HG03378 (cell line): ENCODE measurements around the gene BDKRB1.

Experiments used
- ATAC-seq: cut with Tn5 transposase; IDR thresholded peaks from one replicate; pipeline ENCODE4 v1.9.1; 2021; ENCODE audit warnings: mild to moderate bottlenecking, moderate library complexity; ENCODE audit not compliant: unreplicated experiment

Gene BDKRB1

DNA sequence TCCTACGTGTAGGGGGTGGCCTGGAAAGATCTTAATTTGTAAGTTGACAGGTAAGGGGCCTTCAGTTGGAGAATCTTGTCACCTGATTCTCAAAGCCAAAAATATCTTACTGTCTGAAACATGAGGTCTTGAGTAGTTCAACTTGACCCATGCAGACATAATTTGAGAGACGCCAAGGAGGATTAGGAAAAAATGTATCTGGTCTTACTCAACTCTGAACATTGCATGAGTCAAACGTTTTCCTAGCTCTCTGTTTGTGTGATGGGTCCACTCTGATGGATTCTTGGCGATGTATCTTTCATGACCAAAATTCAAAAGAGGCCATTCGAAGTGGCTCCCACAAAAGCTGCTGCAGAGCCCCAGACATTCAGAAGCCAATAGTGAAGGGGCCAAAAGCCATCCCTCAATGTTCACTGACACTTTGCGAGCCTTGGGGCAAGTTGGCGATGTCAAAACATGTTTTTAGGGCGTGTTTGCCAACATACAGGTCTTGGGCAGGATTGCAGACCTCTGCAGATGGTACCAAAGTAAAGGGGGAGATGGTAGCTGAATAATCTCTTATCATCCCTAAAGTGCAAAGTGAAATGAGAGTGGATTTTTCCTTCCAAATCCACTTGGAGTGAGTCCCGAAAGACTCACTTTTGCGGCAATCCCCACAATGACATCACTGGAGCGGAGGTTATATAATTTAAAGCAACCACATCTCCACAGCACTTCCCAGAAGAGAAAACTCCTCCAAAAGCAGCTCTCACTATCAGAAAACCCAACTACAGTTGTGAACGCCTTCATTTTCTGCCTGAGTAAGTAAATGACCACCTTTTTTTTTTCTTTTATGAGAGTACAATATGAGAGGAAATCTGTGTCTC, at the start of gene BDKRB1:
BDKRB1 (plus strand) TSS at position 710 of the 866 bp plus-strand sequence. CDS start 7,473 bp downstream, outside the sequence.
- no peak for ATAC-seq

DNA sequence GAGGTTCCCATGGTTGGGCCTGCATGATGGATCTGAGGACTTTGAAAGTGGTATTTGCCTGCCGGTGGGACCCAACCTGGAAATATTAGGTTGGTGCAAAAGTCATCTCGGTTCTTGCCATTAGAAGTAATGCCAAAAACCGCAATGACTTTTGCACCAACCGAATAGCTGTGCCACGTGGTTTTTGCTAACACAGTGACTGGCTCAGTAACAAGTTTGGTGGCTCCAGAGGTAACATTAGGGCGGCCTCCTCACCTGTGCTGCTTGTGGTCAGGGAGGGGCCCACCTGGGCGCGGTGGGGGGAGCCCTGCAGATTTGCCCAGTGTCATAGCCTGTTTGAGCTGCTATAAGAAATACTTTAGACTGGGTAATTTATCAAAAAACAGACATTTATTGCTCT, 49.5 kb upstream of the BDKRB1 start:
- ATAC-seq: no peak

DNA sequence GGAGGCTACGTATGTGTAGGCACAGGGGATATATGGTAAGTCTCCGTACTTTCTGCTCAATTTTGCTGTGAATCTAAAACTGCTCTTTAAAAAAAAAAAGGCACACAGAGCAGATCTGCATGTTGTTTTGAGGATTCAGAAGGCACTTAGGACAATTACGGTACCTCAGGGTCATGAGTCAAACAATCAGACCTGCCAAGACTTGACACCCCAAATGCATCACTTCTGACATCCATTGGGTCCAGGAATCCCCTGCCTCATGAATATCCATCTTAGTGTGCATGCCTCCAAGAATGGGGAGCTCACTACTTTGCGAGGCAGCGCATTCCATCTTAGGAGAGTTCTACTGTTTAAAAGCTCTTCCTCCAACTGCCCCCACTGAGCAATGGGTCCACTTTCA, 48.3 kb upstream of the BDKRB1 start:
- ATAC-seq: no peak

DNA sequence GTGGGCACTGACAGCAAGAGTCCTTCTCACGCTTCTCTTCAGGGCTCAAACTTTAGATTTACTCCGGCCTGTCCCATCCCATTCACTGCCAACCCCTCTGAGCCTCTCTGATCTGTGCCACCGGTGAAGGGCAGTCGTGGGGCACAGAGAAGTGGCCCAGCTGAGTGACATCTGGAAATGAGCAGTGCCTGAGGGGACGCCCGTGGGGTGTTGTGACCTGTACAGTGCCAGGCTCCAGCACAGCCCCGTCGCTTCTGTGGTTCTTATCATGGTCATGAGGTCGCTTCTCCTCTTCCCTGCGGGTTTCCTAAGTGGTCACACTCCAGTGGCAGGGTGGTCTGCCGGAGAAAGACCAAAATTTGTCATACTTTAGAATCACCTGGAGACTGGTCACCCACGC, 47.3 kb upstream of the BDKRB1 start:
- ATAC-seq: no peak

DNA sequence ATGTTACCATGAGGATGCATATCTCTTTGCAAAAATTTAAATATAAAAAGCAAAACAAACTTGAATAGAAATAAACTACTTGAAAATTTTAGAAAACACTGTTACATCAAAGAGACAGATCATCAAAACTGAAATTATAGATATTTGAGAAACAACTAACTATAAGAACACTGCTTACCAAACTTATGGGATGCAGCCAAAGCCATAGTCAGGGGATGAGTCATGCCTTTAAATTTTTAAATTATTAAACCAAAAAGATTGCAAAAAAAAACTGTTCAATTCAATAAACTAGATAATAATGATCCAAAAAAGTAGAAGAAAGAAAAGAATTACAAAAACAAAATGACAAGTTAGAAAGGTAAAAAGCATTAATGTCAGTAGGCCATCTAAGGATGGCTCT, 43.9 kb upstream of the BDKRB1 start:
- no peak for ATAC-seq

DNA sequence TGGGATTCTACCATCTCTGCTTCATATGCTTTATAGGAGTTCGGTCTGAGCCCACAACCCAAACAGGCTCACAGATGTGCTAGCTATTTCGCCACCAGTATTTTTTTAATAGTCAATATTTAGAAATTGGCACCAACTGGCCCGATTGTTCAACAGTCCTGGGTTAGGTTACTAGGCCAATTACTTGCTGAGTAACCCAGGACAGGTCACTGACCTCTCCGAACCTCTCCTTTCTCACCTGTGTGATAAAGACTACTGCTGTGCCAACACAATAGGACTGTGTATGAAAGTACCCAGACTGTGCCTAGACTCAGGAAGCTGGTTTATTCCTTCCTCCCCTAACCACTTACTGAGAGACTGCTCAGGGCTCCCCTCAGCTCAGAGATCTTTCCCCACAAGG, 43.1 kb upstream of the BDKRB1 start:
- no peak for ATAC-seq

DNA sequence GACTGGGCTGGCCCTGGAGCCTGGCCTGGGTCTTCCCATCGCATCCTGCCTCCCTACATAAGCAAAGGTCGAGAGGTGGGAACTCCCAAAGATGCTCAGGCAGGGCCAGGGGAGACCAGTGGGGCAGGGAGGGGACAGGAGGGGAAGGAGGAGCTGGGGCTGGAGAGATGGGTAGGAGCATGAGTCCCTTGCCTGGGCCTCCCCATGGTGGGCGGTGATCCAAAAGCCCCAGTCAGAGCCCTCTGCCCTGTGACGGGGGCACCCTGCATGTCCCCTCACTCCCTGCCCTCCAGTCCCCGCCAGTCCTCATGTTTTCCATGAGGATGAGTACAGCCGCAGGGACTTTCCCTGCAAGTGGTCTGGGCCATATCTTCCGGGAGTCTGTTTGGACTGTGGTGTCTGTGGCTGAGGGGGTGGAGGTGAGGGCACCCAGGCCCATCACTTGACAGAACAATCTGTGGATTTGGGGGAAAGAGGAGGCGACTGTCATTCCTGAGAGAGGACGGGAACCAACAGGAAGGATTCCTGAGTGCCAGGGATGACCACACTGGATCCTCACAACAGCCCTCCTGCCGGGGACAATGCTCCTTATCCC, 42.0 kb upstream of the BDKRB1 start:
- no peak for ATAC-seq

DNA sequence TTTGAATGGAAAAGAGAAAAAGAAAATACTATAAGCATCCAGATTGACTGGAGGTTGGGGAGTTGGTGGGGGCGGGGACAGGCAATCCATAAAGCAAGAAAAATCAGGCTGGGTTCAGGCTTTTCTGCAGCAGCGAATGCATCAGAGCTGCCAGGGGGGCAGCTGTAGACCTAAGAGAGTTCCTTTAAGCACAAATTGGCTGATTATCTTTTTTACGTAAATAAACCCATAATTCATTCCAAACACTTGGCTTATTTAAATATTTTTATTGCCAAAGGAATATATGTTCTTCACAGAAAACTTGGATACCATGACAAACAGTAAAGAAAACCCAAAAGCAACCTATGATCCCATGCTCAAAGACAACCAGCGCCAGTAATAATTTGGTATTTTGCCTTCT, 41.2 kb upstream of the BDKRB1 start:
- no peak for ATAC-seq

DNA sequence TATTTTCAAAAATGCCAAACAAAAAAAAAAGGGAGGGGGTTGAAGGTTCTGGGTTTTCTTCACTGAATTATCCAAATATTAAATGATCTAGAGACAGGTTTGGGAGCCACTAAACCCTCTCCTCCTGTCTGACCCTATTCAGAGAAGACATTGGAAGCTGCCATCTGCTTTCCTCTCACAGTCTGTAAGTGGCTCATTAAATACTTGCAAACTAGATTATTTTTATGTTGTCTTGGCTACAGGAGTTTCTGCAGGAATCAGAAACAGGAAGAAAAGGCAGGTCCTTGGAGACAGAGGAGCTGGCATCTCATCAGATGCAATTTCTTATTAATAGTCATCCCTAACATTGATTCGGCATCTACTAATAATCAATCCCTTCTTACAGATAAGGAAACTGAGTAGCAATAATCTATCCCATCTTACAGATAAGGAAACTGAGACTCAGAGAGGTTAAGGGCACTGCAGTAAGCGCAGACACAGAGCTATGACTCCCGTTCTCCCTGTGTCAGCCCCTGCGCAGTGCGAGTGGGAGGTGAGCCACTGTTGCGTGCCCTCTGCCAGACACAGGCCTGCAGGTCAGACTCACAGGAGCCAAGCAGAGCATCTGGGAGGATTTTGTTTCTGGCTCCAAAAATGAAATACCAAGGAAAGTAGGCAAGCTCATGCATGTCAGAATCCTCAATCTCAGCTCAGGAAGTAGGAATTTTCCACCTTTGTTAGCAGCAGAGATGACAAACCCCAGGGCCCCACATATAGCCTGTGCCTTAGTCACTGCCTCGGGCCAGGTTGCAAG, 40.4 kb upstream of the BDKRB1 start:
- ATAC-seq: no peak

DNA sequence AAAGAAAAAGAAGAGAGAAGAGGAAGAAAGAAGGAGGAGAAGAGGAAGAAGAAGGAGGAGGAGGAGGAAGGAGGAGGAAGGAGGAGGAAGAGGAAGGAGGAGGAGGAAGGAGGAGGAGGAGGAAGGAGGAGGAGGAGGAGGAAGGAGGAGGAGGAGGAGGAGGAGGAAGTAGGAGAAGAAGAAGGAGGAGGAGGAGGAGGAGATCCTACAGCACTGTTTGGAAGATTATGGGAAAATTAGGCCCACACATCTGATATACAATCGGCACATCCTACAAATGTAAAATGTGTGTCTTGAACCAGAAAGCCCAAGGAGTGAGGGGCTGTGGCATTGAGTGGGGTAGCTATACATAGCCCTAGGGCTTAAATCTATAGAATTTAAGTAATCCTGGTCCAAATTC, 39.4 kb upstream of the BDKRB1 start:
- ATAC-seq: no peak

DNA sequence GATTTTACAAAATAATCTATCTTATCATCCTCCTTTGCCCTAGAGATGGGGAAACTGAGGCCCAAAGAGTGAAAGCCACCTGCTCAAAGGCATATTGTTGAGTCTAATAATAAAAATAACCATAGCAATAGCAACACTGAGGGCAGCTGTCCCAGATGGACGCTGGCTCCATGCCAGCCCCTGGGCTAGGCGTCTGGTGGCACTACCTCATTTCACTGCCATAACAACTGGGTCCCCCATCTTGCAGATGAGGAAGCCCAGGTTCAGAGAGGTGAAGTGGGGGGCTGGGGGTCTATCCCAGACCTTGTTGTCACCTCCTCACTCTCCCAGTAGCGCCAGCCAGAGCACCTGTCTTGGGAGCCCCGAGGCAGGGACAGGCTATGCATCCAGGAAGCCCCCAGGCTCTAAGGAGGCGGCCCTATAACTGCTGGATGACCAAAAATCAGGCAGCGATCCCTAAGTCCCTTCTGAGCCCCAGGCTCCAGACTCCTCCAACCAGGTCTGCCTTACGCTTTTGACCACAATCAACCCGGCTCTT, 38.6 kb upstream of the BDKRB1 start:
- ATAC-seq: no peak

DNA sequence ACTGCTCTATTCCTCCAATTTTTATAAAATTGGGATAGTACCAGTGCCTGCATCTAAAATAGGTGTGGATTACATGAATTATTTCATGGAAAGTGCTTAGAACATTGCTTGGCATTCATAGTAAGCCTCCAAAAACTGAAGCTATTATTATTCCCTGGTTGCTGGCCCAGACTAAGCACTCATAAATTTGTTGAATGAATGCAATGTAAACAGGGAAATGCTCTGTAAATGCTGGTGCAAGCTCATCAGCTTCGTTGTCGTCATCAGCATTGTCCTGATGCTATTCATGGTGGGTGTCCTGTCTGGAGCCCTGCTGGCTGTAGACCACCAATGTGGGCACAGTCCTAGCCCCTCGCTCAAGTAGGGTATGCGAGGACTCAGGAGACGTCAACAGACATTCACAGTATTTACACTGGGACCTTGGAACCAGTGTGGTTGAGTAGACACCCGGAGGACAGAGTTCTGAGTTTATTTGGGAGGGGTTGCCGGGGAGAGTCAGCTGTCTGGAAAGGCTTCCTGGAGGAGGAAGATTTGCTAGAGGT, 34.8 kb upstream of the BDKRB1 start:
- no peak for ATAC-seq

DNA sequence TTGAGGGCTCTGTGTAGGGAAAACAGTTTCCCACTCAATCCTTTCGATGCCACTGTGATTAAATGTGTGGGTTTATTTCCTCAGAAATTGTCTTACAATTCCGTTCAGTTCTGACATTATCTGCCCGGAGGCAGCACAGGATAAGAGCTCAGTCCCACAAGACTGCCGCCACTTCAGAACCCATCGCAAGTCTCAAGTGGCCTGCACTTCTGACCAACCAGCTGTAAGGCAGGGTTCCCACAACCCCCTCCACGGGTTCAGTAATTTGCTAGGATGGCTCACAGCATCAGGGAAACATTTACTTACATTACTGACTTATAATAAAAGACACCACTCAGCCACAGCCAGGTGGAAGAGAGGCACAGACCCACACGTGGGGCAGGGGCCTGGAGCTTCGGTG, 34.2 kb upstream of the BDKRB1 start:
- ATAC-seq: no peak

DNA sequence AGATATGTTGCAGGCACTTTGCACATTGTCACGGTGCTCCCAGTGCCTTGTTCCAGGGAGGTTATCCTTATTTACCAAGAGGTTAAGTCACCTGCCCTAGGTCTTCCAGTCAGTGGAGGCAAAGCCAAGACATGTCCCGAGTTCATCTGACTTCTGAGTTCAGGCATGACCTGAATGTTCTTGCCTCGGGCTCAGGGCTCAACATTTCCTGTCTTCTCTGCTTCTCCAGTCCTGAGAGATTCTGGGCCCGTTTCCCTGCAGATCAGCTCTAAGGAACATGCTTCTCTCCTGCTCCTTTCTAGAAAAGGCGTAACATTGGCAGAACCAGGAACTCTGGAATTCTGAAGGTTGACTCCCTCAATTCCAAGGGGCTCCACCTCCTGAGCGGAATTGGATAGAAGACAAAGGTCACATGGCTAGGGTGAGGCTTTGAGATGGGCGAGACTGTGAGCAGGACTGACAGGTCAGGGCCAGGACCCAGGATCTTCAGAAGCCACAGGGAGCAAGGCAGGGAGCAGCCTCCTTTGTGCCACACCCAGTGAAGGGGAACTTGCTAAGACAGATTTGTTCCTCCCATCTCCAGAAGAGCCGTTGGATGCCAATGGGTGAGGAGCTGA, 31.4 kb upstream of the BDKRB1 start:
- no peak for ATAC-seq

DNA sequence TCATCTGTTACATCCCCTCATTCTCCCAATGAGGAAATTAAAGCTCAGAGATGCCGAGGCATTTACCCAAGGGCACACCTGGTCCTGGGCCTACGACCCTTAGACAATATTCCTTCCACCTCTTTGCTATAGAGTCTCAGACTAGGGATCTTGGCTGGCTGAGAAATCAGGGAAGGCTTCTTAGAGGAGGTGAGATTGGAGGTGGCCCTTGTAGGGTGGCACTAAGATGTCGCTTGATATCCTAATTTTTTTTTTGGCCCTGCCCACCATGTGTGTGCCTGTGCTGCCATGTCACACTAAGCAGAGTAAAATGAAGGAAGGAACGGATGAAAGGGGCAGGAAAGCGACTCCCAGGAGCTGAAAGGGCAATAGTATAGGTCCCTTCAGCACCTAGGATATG, 30.8 kb upstream of the BDKRB1 start:
- ATAC-seq: no peak

DNA sequence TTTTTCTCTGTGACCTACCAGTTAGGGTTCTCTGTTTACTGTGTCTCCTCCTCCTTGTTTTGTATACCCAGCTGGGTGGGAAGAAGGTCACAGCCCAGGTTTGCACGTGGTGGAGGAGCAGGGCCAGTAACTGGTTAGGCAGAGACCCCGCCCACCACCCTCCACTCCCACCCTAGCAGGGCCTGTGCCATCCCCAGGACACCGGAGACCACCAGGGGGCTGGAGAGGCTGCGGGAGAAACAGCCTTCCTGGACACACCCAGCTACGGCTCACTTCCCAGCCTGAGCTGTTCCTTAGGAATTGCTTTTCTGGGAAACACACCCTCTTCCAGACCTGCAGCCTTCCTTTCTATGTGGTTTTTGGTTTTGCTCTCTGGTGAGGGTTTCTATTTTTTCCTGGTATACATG, 30.3 kb upstream of the BDKRB1 start:
- no peak for ATAC-seq

DNA sequence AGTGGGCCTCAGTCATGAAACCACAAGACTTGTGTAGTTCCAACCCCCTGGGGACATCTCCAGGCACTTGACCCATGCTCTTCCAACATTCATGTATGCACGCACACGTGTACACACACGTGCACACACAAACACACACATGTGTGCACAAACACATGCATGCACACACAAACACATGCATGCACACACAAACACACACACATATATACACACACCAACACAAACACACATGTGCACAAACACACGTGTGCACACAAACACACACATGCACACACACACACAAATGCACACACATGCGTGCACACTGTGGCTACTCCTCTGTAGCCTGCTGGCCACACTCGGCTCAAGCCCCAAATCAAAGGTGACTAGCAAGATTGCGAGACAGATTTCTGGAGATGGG, 28.6 kb upstream of the BDKRB1 start:
- ATAC-seq: no peak

DNA sequence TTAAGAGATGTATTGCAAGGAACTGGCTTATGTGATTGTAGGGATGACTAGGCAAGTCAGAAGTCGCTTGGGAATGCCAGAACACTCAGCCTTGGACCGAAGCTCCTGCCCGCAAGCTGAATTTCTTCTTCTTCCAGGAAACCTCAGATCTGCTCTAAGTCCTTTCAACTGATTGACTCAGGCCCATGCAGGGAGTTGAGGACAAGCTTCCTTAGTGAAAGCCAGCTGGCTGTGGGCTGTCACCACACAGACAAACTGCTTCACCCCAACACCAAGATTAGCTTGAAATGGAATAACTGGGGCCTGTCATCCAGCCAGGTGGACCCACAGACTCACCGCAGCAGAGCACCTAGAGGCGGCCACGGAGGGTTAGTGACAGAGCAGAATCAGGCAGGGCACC, 26.7 kb upstream of the BDKRB1 start:
- no peak for ATAC-seq

DNA sequence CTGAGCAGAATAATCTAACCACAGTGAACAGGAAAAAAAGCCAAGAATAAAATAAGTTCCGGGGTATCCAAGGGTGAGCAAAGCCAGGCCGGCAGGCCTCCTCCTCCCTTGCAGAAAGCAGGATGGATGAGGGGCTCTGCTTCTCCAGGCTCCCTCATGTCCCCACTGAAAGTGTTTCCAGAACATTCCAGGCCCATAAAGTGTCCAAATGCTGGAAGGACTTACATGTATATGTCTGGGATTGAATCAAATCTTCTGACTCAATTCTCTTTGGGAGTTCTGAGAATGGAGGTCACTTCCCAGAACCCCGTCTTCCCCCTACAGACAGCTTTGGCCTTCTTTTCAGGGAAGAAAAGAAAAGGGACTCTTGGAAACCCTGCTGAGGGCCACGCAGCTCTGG, 25.0 kb upstream of the BDKRB1 start:
- no peak for ATAC-seq

DNA sequence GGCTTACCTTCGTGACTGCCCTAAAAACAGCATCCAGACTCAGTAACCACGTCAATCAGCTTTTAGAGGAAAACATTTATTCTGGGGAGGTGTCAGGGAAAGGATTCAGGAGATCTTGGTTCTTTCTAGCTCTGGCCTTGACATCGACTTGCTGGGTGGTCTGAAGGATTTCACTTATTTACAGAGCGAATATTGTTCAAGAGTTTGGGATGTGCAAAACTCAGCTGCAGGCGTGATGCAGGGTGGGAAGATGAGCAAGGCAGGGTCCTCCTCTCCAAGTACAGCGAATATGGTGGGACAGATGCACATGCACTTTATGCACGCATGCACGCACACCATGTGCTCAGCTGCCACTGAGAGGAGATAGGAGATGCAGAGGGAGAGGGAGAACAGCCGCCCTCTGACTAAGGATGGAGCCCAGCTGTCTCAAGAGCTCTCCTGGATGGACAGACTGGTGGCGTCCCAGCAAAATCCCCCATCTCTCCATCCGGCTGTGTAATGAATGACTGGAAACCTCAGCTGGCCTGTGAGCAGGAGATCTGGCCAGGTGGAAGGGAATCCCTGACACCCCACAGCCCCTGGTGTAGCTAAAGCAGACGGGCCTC, 24.4 kb upstream of the BDKRB1 start:
- no peak for ATAC-seq
